Measurements from ENCODE around the gene DPH1.

- TF ChIP-seq YY1 (IDR thresholded peaks at IDR 0.05; ENCODE audit: insufficient read depth, insufficient read length) (no peak), SUZ12 (IDR thresholded peaks at IDR 0.05; ENCODE audit: extremely low read depth, insufficient read depth, insufficient read length) (no peak), ZNF274 (IDR thresholded peaks at IDR 0.05; ENCODE audit: low read depth, low read length) (no peak)
Observed at GRCh38 chr17:2020721-2021120, 9.2 kb upstream of the DPH1 start.
